Measurements from ENCODE around the gene CHD3.

Gene CHD3

GRCh38 chr17:7846063-7846735, 42.4 kb upstream of the CHD3 start:
- no peak for TF ChIP-seq CTCF (IDR thresholded peaks at IDR 0.05; ENCODE audit: control insufficient read depth, insufficient read depth, low read depth, low read length, missing control alignments)
- no peak for DNase-seq (ENCODE audit: low read depth)
- no peak overlapping the region for H3K4me3 ChIP-seq (ENCODE audit: control insufficient read depth, low read depth, low read length)

DNA sequence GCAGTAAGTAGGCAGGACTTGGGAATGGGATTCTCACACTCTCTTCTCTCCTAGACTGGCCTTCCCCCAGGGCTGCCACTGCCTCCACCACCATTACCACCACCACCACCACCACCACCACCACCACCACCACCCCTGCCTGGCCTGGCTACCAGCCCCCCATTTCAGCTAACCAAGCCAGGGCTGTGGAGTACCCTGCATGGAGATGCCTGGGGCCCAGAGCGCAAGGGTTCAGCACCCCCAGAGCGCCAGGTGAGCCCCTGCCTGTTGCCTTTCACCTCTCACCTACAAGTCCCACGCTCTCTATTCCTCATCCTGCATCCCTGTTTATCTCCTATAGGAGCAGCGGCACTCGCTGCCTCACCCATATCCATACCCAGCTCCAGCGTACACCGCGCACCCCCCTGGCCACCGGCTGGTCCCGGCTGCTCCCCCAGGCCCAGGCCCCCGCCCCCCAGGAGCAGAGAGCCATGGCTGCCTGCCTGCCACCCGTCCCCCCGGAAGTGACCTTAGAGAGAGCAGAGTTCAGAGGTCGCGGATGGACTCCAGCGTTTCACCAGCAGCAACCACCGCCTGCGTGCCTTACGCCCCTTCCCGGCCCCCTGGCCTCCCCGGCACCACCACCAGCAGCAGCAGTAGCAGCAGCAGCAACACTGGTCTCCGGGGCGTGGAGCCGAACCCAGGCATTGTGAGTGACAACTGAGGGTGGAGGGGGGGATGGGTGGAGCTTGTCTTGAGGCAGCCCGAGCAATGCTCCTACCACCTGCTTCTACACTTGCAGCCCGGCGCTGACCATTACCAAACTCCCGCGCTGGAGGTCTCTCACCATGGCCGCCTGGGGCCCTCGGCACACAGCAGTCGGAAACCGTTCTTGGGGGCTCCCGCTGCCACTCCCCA, 41.6 kb upstream of the CHD3 start:
- TF ChIP-seq CTCF (IDR thresholded peaks at IDR 0.05; ENCODE audit: control insufficient read depth, insufficient read depth, low read depth, low read length, missing control alignments) = no peak
- DNase-seq (ENCODE audit: low read depth) = no peak
- no peak overlapping the region for H3K4me3 ChIP-seq (ENCODE audit: control insufficient read depth, low read depth, low read length)

GRCh38 chr17:7848131-7848579, 40.4 kb upstream of the CHD3 start:
- TF ChIP-seq CTCF (IDR thresholded peaks at IDR 0.05; ENCODE audit: control insufficient read depth, insufficient read depth, low read depth, low read length, missing control alignments) = no peak

DNA sequence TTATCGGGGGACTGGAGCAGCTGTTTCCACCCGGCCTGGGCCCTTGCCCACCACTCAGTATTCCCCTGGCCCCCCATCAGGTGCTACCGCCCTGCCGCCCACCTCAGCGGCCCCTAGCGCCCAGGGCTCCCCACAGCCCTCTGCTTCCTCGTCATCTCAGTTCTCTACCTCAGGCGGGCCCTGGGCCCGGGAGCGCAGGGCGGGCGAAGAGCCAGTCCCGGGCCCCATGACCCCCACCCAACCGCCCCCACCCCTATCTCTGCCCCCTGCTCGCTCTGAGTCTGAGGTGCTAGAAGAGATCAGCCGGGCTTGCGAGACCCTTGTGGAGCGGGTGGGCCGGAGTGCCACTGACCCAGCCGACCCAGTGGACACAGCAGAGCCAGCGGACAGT, 39.9 kb upstream of the CHD3 start:
- TF ChIP-seq CTCF (IDR thresholded peaks at IDR 0.05; ENCODE audit: control insufficient read depth, insufficient read depth, low read depth, low read length, missing control alignments) = no peak
- no peak for DNase-seq (ENCODE audit: low read depth)
- H3K4me3 ChIP-seq (ENCODE audit: control insufficient read depth, low read depth, low read length) = no peak overlapping the region

More at GRCh38 chr17:7848131-7848579, 40.4 kb upstream of the CHD3 start:
- no peak for DNase-seq (ENCODE audit: low read depth)
- no peak overlapping the region for H3K4me3 ChIP-seq (ENCODE audit: control insufficient read depth, low read depth, low read length)

GRCh38 chr17:7849130-7849750, 39.3 kb upstream of the CHD3 start:
- no peak for DNase-seq (ENCODE audit: low read depth)
- TF ChIP-seq CTCF (IDR thresholded peaks at IDR 0.05; ENCODE audit: control insufficient read depth, insufficient read depth, low read depth, low read length, missing control alignments) = no peak
- no peak overlapping the region for H3K4me3 ChIP-seq (ENCODE audit: control insufficient read depth, low read depth, low read length)

DNA sequence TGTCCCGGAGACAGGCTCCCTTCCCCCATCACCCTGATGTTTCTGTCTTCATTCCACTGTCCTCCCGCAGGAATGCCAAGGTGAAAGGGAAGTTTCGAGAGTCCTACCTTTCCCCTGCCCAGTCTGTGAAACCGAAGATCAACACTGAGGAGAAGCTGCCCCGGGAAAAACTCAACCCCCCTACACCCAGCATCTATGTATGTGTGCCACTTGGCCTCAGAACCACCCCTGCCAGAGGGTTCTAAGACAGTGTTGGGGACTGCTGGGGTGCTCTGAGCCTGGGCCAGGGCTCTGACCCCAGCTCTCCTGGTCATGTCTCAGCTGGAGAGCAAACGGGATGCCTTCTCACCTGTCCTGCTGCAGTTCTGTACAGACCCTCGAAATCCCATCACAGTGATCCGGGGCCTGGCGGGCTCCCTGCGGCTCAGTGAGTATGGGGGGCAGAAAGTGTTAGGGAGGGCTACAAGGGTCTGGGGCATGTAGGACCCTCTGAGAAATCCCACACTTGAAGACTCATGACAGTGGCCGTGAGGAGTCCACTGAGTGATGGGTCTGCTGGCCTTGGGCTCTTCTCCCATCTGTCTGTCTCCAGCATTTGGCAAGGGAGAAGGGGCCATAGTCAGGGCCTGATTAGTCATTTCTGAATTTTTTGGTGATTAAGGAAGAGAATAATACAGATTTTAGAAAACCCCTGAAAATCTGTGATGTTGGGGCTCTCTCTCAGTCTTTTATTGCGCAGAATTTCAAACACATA, 38.7 kb upstream of the CHD3 start:
- DNase-seq (ENCODE audit: low read depth) = no peak
- TF ChIP-seq CTCF (IDR thresholded peaks at IDR 0.05; ENCODE audit: control insufficient read depth, insufficient read depth, low read depth, low read length, missing control alignments) = no peak
- H3K4me3 ChIP-seq (ENCODE audit: control insufficient read depth, low read depth, low read length) = no peak overlapping the region

Measured in AG09309 (cell line).